Vagina (tissue), 2 donors: ENCODE results near the gene CACTIN.

Experiments
- POLR2A ChIP-seq, 2 donors: fragments of 450-650 bp; IDR thresholded peaks; one replicate each; pipeline ENCODE4 v1.6.1; 2017; ENCODE audit warnings: antibody characterized with exemption in 2 of 2, mild to moderate bottlenecking in 2 of 2, moderate library complexity in 2 of 2
- POLR2AphosphoS5 ChIP-seq, 2 donors: sonication (generic); formaldehyde crosslinking; IDR thresholded peaks; one replicate each; pipeline ENCODE4 v1.9.0; 2017; ENCODE audit warnings: antibody characterized with exemption in 2 of 2, mild to moderate bottlenecking in 2 of 2, low read depth in 1 of 2; ENCODE audit not compliant: insufficient read depth in 1 of 2
- TF ChIP-seq, protein P1 (sequence below), 3 experiments: fragments of 450-650 bp in 2 of 3; fragments of 200-600 bp in 1 of 3; sonication (generic) in 1 of 3; IDR thresholded peaks; one replicate each; pipeline ENCODE4 v1.5.1; 2017 to 2019; ENCODE audit warnings: antibody characterized with exemption in 3 of 3, mild to moderate bottlenecking in 2 of 3, moderate library complexity in 2 of 3

- TF ChIP-seq, protein P1, sequence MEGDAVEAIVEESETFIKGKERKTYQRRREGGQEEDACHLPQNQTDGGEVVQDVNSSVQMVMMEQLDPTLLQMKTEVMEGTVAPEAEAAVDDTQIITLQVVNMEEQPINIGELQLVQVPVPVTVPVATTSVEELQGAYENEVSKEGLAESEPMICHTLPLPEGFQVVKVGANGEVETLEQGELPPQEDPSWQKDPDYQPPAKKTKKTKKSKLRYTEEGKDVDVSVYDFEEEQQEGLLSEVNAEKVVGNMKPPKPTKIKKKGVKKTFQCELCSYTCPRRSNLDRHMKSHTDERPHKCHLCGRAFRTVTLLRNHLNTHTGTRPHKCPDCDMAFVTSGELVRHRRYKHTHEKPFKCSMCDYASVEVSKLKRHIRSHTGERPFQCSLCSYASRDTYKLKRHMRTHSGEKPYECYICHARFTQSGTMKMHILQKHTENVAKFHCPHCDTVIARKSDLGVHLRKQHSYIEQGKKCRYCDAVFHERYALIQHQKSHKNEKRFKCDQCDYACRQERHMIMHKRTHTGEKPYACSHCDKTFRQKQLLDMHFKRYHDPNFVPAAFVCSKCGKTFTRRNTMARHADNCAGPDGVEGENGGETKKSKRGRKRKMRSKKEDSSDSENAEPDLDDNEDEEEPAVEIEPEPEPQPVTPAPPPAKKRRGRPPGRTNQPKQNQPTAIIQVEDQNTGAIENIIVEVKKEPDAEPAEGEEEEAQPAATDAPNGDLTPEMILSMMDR (IDR thresholded peaks at IDR 0.05), result no peak
- no peak for TF ChIP-seq POLR2AphosphoS5 (IDR thresholded peaks at IDR 0.05; ENCODE audit: insufficient read depth in 1 of 2, low read depth in 1 of 2)
- no peak for TF ChIP-seq POLR2A (IDR thresholded peaks at IDR 0.05)
Observed at GRCh38 chr19:3642987-3643673, 16.5 kb upstream of the CACTIN start.
